WERI-Rb-1 (cell line): Measurements from ENCODE around the gene PKP1.

ENCODE experiments used
- DNase-seq: peaks from one replicate; pipeline ENCODE4 v3.0.0-alpha.2; 2020
- H3K27ac ChIP-seq: fragments of 250-450 bp; sonication (Bioruptor Pico); 2 replicates; pipeline ENCODE4 v1.5.1; 2020; ENCODE audit warnings: mild to moderate bottlenecking, moderate library complexity
- H3K27me3 ChIP-seq: fragments of 250-450 bp; sonication (Bioruptor Pico); 2 replicates; pipeline ENCODE4 v1.5.1; 2021; ENCODE audit warnings: mild to moderate bottlenecking, low read depth, moderate library complexity; ENCODE audit not compliant: insufficient read depth, severe bottlenecking
- H3K36me3 ChIP-seq: fragments of 250-450 bp; sonication (Bioruptor Pico); 2 replicates; pipeline ENCODE4 v1.5.1; 2020; ENCODE audit warnings: mild to moderate bottlenecking, moderate library complexity
- H3K4me3 ChIP-seq: 2 replicates; pipeline ENCODE4 v1.5.1; 2011; ENCODE audit warnings: low read depth, mild to moderate bottlenecking, control low read depth, low read length
- H3K9me3 ChIP-seq: fragments of 250-450 bp; sonication (Bioruptor Pico); 2 replicates; pipeline ENCODE4 v1.5.1; 2021; ENCODE audit warnings: mild to moderate bottlenecking, moderate library complexity; ENCODE audit not compliant: severe bottlenecking
- TF ChIP-seq, protein P1 (sequence below): IDR thresholded peaks from 2 replicates; pipeline ENCODE4 v1.5.1; 2011; ENCODE audit warnings: low read depth, mild to moderate bottlenecking, control low read depth, inconsistent platforms, low read length

The PKP1 gene

DNA sequence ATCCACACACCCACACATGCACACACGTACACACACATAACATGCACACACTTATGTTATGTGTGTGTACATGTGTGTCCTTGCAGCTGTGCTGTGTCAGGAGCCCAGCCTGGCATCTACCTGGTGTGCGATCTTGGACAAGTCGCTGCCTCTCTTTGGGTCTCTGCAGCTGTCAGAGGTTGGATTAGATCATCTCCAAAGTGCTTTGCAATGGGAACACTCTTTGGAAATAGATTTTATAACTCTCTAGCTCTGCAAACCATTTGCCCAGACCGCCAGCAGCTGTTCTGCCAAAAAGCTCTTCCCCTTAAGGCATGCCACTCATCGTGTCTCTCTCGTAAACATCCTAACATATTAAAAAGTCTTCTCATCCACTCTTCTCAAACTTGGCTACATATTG is 4.7 kb downstream of the PKP1 start:
- Histone ChIP-seq H3K36me3 (no peaks in the 10 kb centered on the region), H3K27ac (no peak overlapping the region), H3K9me3 (peaks cover 4% of the 10 kb centered on the region), H3K27me3 (no peaks in the 10 kb centered on the region), H3K4me3 (no peak overlapping the region)
- TF ChIP-seq, protein P1, sequence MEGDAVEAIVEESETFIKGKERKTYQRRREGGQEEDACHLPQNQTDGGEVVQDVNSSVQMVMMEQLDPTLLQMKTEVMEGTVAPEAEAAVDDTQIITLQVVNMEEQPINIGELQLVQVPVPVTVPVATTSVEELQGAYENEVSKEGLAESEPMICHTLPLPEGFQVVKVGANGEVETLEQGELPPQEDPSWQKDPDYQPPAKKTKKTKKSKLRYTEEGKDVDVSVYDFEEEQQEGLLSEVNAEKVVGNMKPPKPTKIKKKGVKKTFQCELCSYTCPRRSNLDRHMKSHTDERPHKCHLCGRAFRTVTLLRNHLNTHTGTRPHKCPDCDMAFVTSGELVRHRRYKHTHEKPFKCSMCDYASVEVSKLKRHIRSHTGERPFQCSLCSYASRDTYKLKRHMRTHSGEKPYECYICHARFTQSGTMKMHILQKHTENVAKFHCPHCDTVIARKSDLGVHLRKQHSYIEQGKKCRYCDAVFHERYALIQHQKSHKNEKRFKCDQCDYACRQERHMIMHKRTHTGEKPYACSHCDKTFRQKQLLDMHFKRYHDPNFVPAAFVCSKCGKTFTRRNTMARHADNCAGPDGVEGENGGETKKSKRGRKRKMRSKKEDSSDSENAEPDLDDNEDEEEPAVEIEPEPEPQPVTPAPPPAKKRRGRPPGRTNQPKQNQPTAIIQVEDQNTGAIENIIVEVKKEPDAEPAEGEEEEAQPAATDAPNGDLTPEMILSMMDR = no peak
- no peak for DNase-seq

DNA sequence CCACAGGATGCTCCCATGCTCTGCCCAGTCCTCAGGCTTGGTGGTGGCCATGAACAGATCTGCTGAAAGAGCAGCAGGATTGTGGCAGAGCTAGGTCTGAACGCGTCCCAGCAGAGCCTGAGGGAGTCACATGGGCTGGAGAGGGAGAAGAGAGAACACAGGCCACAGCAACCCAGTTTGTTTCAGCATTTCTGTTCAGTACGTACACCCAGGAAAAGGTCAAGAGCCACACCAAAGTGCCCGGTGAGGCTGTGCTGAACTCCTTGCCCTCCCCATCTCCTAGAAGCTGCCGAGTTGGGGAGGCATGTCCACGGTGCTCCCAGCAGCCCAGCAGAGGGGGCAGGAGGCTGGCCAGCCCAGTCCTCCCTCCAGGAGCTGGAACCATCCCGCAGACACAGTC is 5.5 kb downstream of the PKP1 start:
- no peak for DNase-seq
- H3K27me3 ChIP-seq = no peaks in the 10 kb centered on the region
- no peaks in the 10 kb centered on the region for H3K36me3 ChIP-seq
- TF ChIP-seq, protein P1 = 0 out of 2 replicates have a peak, but pooled peaks have one; percentile 32
- H3K9me3 ChIP-seq = peaks cover 1% of the 10 kb centered on the region
- H3K4me3 ChIP-seq = no peak overlapping the region
- H3K27ac ChIP-seq = no peak overlapping the region

DNA sequence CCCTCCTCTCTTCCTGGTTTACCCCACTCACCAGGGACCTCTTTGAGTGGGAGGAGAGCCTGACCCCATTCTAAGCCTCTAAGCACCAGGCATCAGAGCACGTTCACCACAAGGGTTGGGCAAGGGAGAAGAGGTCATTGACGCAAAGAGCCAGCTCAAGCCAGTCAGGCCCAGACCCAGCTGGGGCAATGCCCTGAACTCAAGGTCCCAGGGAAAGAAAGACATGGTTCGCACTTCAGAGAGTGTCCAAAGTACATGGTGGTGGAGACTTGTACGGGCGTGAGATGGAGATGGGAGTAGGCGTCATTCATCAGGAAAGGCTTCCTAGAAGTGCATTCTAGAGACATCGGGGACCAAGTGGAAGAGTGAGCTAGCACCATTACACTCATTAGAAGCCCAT is 7.2 kb downstream of the PKP1 start:
- Histone ChIP-seq H3K27me3 (no peaks in the 10 kb centered on the region), H3K27ac (no peak overlapping the region), H3K9me3 (no peaks in the 10 kb centered on the region), H3K36me3 (no peaks in the 10 kb centered on the region), H3K4me3 (no peak overlapping the region)
- TF ChIP-seq, protein P1 = no peak
- DNase-seq = no peak

DNA sequence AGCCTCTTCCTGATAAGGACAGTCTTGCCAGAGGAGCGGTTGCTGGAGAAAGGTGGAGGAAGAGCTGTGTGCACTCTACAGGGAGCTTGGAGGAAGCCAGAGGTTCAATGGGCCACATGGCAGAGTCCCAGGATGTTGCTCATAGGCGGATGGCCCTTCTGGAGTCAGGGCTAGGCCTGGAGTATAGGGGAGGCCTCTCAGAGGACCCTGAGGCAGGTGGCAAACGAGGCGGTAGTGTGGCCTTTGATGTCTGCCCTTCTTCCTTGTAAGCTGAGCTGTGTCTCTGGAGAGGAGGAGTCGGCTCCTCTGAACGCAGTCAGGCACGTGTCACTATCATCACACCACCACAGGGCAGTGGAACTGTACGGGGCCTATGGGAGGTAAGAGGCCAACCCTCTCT is 8.6 kb downstream of the PKP1 start:
- Histone ChIP-seq H3K27me3 (no peaks in the 10 kb centered on the region), H3K4me3 (no peak overlapping the region), H3K36me3 (no peaks in the 10 kb centered on the region), H3K9me3 (no peaks in the 10 kb centered on the region), H3K27ac (no peak overlapping the region)
- DNase-seq = no peak
- TF ChIP-seq, protein P1 = no peak

DNA sequence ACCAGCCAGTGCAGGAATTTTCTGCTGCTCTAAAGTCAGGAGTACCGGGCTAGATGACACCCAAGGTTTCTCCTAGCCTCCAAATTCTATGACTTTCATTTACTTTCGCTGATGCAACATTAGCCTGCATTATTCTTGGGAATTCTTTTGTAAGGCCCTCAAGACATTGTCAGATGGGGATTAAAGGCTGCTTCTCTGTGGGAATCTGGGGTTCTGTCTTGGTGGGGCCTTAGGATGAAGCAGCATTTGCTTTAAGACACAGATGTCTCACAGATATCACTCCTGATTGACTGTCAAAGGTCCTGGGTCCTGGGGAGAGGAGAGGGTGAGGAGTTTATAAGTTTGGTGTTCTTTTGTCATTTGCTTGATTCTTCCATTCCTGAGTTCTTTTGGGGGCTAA is 11.6 kb downstream of the PKP1 start:
- TF ChIP-seq, protein P1 = no peak
- DNase-seq = no peak
- no peak overlapping the region for H3K4me3 ChIP-seq
- H3K27ac ChIP-seq = no peak overlapping the region
- no peaks in the 10 kb centered on the region for H3K9me3 ChIP-seq
- H3K36me3 ChIP-seq = no peaks in the 10 kb centered on the region
- H3K27me3 ChIP-seq = no peaks in the 10 kb centered on the region

DNA sequence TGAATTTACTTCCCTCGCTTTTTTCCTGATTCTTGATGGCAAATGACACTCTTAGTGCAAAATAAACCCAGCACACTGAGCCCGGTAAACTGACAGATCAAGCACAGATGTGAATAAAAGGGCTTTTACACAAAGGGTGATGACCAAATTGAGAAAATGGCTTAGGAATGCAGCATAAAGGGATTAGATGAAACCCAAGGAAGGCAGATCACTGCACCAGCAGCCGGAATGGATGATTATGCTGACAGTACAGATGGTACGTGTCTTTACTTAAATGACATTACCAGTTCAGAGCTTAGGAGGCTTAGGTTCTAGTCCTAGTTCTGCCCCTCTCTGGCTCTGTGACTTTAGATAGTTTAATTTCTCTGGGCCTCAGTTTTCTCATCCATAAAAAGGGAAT is 12.0 kb downstream of the PKP1 start:
- Histone ChIP-seq H3K27ac (no peak overlapping the region), H3K27me3 (no peaks in the 10 kb centered on the region), H3K9me3 (no peaks in the 10 kb centered on the region), H3K4me3 (no peak overlapping the region), H3K36me3 (no peaks in the 10 kb centered on the region)
- DNase-seq = peak; percentile 86
- TF ChIP-seq, protein P1 = no peak
